GM20000 (cell line): ENCODE data around the gene DENND11.

ENCODE experiments used
- DNase-seq: peaks from one replicate; pipeline ENCODE4 v3.0.0; 2012; ENCODE audit warnings: low spot score
- TF ChIP-seq, protein P1 (sequence below): IDR thresholded peaks from 2 replicates; pipeline ENCODE4 v1.5.1; 2012; ENCODE audit warnings: mild to moderate bottlenecking, control low read depth; ENCODE audit errors: extremely low read depth, missing control alignments

DENND11 gene

DNA sequence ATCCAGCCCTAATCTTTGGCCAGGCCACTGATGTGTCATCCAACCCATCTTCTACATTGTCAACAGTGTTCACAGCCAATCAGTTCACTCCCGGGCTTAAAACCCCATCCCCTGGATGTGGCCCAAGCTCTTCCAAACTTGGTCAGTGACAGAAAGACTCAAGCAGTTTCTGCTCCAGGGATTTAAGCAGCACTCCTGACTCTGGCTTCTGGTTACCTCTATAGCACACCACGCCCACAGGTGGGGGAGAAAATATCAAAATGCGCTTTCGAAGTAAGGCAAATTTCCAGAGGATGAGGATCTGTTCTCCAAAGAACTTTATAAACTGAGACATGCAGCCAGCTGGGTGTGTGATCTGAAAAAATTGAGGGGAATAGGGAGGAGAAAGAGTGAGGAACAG, 35.9 kb downstream of the DENND11 start:
- TF ChIP-seq, protein P1, sequence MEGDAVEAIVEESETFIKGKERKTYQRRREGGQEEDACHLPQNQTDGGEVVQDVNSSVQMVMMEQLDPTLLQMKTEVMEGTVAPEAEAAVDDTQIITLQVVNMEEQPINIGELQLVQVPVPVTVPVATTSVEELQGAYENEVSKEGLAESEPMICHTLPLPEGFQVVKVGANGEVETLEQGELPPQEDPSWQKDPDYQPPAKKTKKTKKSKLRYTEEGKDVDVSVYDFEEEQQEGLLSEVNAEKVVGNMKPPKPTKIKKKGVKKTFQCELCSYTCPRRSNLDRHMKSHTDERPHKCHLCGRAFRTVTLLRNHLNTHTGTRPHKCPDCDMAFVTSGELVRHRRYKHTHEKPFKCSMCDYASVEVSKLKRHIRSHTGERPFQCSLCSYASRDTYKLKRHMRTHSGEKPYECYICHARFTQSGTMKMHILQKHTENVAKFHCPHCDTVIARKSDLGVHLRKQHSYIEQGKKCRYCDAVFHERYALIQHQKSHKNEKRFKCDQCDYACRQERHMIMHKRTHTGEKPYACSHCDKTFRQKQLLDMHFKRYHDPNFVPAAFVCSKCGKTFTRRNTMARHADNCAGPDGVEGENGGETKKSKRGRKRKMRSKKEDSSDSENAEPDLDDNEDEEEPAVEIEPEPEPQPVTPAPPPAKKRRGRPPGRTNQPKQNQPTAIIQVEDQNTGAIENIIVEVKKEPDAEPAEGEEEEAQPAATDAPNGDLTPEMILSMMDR = no peak
- DNase-seq = no peak

GRCh38 chr7:141665208-141666035, 36.5 kb downstream of the DENND11 start:
- no peak for DNase-seq
- TF ChIP-seq, protein P1 = no peak

GRCh38 chr7:141664450-141664849, 37.5 kb downstream of the DENND11 start:
- DNase-seq = no peak
- TF ChIP-seq, protein P1 = no peak

DNA sequence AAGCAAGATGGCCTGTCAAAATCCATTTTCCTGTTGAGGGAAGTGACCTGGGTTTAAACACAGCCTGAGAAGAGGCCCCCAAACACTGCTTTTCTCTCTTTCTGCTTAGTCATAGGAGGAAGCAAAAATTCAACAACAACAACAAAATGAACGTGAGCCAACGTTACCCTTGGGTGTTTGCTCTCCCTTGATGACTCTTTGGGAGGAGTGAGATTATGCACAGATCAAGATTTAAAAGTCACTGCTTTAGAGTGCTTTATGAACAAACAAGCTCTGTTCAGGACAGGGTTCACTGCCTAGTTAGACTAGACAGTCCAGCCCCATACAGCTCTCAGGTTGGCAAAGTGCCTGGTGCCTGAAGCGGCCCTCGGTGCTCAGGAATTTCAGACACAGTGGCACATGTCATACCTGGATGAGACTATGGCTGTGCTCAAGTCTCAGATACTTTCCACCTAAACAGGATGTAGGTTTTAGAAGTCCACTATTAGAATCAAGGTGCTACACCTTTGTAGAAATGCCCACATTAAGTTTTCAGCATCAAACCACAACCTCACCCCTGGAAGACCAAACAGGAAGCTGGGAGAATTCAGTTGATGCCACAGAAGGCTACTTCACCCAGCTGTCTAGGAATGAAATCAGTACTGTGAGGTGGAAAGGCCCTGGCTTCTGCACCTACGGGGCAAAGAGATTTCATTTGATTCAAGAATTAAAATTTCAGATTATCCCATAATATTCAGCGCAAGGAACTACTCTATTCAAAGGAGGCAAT, 38.7 kb downstream of the DENND11 start:
- TF ChIP-seq, protein P1 = no peak
- DNase-seq = no peak

GRCh38 chr7:141660259-141660658, 41.7 kb downstream of the DENND11 start:
- TF ChIP-seq, protein P1 = no peak
- DNase-seq = no peak

DNA sequence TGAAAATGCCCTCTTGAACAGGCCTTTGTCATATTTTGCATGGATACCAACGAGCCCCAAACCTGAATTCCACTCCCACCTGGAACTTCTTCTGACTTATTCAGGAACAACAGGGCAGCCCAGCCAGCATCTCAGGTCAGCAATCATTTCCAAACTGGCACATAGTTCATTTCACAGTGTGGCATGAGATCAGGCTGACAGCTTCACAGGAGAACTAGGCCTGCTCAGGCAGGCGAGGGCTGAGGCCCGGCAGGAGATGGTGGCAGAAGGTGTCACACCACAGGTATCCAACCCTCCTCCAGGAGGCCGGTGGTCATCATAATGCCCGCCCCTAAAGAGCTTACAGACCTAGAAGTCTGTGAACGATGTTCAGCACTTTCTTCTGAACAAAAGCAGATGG, 42.5 kb downstream of the DENND11 start:
- TF ChIP-seq, protein P1 = no peak
- no peak for DNase-seq

DNA sequence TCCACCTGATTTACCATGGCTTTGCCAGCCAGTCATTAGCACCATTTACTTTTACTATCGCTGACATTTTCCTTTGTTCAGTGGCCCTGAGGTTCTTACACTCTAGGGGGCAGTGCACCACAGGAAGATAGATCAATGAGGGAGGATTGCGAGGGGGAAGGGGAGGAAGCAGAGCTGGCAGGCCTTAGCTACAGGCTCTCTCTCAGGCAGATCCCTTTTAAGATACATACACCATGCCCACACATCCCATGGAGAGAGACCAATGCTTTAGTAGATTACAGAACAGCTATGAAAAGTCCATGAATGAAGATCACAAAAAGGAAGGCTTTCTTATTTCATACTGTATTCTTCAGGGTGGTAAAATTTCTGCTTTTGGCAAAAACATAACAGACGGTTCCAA, 47.4 kb downstream of the DENND11 start:
- TF ChIP-seq, protein P1 = peak; percentile 61
- peak; percentile 70 for DNase-seq
